ENCODE measurements around the gene OR8B8. TPM values are rescaled to one million over a fixed set of nuclear protein-coding genes. Genes with fewer than 3 reads are reported as not detected.
A peak's percentile ranks its signal among the peaks of the same experiment; 100 is the strongest.

Gene OR8B8
- total RNA-seq, 3 donors from 2014 or later (not counting 1 experiment from before 2014, with no cell fraction given), result not detected

DNA sequence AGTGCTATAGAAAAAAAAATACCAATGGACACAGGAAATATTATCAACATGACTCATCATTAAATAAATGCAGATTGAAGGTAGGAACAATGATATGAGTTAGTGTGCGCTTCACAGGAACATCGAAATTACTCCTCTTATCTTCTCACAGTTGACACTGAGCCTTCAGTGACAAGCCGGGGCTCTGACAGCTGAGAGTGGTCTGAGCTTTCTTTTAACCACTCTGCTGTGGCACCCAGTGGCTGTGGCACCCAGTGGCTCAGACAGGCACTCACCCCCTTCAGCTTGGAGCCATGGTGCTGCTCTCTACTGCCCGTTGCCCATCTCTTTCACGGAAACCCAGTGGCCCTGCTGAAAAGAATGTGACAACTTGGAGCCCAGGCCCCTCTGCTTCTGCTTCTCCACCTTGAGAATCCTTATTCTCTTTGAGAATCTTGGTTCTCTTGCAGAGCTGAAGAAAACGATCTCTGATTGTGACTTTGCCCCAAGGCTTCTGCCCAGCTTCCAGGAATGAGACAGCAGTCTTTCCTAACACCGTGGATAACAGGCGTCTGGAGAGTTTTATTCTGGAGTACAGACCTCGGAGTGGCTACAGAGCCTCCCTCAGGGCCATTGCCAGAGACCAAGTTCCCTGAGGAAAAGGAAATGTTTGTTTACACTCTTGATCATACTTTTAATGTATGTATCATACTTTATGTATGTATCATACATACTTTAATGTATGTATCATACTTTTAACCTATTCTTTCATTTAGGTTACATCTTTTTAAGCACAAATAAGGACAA lies 37.1 kb upstream of the OR8B8 start:
- H3K27ac Mint-ChIP-seq, result no peak overlapping the region
- no peaks in the 10 kb centered on the region for H3K36me3 Mint-ChIP-seq
- intact Hi-C loops (cut with micrococcal nuclease), result no loop called here
- Histone ChIP-seq H3K27ac (ENCODE audit: low read length) (no peak overlapping the region), H3K36me3 (ENCODE audit: control insufficient read depth, insufficient read depth, low read length) (no peaks in the 10 kb centered on the region), H3K4me3 (ENCODE audit: low read length) (no peak overlapping the region), H3K27me3 (ENCODE audit: control insufficient read depth, insufficient read depth, low read length) (no peaks in the 10 kb centered on the region), H3K4me1 (ENCODE audit: control insufficient read depth, insufficient read depth, low read length) (no peaks in the 10 kb centered on the region), H3K9me3 (ENCODE audit: control insufficient read depth, insufficient read depth, low read length) (no peaks in the 10 kb centered on the region)
- TF ChIP-seq, protein P1, sequence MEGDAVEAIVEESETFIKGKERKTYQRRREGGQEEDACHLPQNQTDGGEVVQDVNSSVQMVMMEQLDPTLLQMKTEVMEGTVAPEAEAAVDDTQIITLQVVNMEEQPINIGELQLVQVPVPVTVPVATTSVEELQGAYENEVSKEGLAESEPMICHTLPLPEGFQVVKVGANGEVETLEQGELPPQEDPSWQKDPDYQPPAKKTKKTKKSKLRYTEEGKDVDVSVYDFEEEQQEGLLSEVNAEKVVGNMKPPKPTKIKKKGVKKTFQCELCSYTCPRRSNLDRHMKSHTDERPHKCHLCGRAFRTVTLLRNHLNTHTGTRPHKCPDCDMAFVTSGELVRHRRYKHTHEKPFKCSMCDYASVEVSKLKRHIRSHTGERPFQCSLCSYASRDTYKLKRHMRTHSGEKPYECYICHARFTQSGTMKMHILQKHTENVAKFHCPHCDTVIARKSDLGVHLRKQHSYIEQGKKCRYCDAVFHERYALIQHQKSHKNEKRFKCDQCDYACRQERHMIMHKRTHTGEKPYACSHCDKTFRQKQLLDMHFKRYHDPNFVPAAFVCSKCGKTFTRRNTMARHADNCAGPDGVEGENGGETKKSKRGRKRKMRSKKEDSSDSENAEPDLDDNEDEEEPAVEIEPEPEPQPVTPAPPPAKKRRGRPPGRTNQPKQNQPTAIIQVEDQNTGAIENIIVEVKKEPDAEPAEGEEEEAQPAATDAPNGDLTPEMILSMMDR (IDR thresholded peaks at IDR 0.05), result no peak
- 85% methylated on average over 8 of the region's 9 CpGs for WGBS (ENCODE audit: insufficient coverage)
- ATAC-seq, result no peak
- H3K4me1 Mint-ChIP-seq, result peaks cover 12% of the 10 kb centered on the region in 2 donors
- no peak overlapping the region for H3K4me3 Mint-ChIP-seq
- peaks cover 10 to 50% of the 10 kb centered on the region in 2 donors for H3K27me3 Mint-ChIP-seq (ENCODE audit: low read depth in 2 of 2)
- no peak for DNase-seq
- no peaks in the 10 kb centered on the region for H3K9me3 Mint-ChIP-seq

DNA sequence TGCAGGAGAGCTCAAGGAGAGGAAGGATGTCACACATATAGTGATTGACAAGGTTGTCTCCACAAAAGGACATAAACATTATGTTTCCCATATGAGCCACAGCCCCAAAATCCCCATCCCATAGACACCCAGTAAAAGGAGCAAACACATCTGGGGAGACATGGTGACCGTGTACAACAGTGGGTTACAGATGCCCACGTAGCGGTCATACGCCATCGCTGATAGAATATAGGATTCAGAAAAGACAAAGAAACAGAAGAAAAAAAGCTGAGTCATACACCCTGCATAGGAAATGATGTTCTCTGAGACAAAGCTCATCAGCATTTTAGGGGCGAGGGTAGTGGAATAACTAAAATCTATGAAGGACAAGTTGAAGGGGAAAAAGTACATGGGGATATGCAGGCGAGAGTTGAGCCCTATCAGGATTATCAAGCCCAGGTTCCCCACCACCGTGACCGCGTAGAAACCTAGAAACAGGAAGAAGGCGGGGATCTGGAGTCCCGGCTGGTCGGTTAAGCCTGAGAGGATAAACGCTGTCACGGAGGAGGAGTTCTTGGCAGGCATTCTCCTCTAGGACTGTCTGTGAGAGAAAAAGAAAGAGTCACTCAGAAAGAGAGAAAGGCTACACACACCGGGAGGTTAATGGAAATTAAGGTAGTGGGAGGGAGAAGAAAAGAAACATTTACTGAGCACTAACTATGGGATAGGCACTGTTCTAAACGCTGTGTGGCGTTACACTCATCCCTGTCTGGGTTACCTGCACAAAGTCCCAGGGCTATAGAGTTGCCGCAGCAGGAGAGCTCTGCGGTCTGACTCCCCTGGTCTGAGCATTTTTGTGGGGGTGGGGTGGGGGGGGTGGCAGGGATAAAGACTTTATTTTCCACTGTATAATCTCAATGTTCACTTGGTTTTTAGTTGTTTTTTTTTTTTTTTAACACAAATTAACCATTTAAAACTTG lies 36.1 kb upstream of the OR8B8 start:
- TF ChIP-seq, protein P1 (IDR thresholded peaks at IDR 0.05), result no peak
- intact Hi-C loops (cut with micrococcal nuclease), result no loop called here
- H3K4me1 ChIP-seq (ENCODE audit: control insufficient read depth, insufficient read depth, low read length), result no peaks in the 10 kb centered on the region
- no peak overlapping the region for H3K4me3 ChIP-seq (ENCODE audit: low read length)
- H3K27me3 ChIP-seq (ENCODE audit: control insufficient read depth, insufficient read depth, low read length), result no peaks in the 10 kb centered on the region
- no peaks in the 10 kb centered on the region for H3K9me3 ChIP-seq (ENCODE audit: control insufficient read depth, insufficient read depth, low read length)
- ATAC-seq (peak in 2 of 3 donors; percentile 26 to 59), DNase-seq (no peak)
- Mint-ChIP-seq H3K36me3 (no peaks in the 10 kb centered on the region), H3K27me3 (ENCODE audit: low read depth in 2 of 2) (peaks cover 10 to 44% of the 10 kb centered on the region in 2 donors), H3K4me1 (peaks cover 12% of the 10 kb centered on the region in 2 donors), H3K9me3 (no peaks in the 10 kb centered on the region), H3K4me3 (peak overlapping the region; percentile 49), H3K27ac (peak overlapping the region in 1 of 2 donors; percentile 12)
- H3K36me3 ChIP-seq (ENCODE audit: control insufficient read depth, insufficient read depth, low read length), result no peaks in the 10 kb centered on the region
- no peak overlapping the region for H3K27ac ChIP-seq (ENCODE audit: low read length)
- 21% methylated on average over 19 of the region's 20 CpGs for WGBS (ENCODE audit: insufficient coverage)

DNA sequence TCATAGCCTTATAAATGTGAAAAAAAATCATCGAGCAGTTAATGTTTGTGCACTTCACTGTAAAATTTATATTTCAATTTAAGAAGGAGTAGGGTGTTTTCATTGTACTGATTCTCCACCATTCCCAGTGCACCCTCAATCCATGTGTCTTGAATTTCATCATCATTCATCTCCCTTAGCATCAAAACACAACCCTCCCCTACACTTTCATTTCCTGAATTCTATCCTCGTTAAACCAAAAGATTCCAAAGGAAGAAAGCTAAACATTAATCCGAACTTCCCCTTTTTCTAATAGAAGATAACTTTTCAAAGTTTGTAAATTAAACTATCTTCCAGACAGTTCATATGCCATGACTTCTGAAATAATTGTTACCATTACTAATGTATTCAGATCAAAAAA lies 34.1 kb upstream of the OR8B8 start:
- no peak for ATAC-seq
- Histone ChIP-seq H3K9me3 (ENCODE audit: control insufficient read depth, insufficient read depth, low read length) (no peaks in the 10 kb centered on the region), H3K27ac (ENCODE audit: low read length) (no peak overlapping the region), H3K27me3 (ENCODE audit: control insufficient read depth, insufficient read depth, low read length) (no peaks in the 10 kb centered on the region), H3K4me3 (ENCODE audit: low read length) (no peak overlapping the region), H3K36me3 (ENCODE audit: control insufficient read depth, insufficient read depth, low read length) (no peaks in the 10 kb centered on the region), H3K4me1 (ENCODE audit: control insufficient read depth, insufficient read depth, low read length) (no peaks in the 10 kb centered on the region)
- TF ChIP-seq, protein P1 (IDR thresholded peaks at IDR 0.05), result no peak
- Mint-ChIP-seq H3K4me3 (no peak overlapping the region), H3K27me3 (ENCODE audit: low read depth in 2 of 2) (peaks cover 20 to 45% of the 10 kb centered on the region in 2 donors), H3K4me1 (peaks cover 12% of the 10 kb centered on the region in 2 donors), H3K27ac (no peak overlapping the region), H3K9me3 (peaks cover 0 to 3% of the 10 kb centered on the region in 2 donors), H3K36me3 (no peaks in the 10 kb centered on the region)
- intact Hi-C loops (cut with micrococcal nuclease), result no loop called here
- 75% methylated on average over 2 of the region's 3 CpGs for WGBS (ENCODE audit: insufficient coverage)
- DNase-seq, result no peak
